Measurements from ENCODE around the gene SMAP1.

DNA sequence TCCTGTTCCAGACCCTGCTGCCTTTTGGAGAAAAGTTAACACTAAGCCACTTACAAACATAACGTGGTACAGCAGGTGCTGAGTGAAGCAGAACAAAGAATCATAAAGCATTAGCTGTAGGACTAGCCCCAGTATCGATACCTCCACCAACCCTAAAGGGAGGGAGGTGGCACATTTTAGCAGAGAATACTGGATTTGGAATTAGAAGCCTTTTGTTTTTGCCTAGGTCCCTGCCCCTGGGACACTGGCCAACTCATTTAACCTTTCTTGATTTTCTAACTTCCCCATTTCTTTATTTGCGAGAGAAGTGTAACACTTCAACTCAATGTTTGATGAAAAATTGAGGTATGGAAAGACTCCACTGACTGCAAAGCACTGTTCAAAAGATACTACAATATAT, 195.7 kb downstream of the SMAP1 start:
- TF ChIP-seq, protein P1, sequence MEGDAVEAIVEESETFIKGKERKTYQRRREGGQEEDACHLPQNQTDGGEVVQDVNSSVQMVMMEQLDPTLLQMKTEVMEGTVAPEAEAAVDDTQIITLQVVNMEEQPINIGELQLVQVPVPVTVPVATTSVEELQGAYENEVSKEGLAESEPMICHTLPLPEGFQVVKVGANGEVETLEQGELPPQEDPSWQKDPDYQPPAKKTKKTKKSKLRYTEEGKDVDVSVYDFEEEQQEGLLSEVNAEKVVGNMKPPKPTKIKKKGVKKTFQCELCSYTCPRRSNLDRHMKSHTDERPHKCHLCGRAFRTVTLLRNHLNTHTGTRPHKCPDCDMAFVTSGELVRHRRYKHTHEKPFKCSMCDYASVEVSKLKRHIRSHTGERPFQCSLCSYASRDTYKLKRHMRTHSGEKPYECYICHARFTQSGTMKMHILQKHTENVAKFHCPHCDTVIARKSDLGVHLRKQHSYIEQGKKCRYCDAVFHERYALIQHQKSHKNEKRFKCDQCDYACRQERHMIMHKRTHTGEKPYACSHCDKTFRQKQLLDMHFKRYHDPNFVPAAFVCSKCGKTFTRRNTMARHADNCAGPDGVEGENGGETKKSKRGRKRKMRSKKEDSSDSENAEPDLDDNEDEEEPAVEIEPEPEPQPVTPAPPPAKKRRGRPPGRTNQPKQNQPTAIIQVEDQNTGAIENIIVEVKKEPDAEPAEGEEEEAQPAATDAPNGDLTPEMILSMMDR (IDR thresholded peaks at IDR 0.05 in 2 of 3, conservative IDR thresholded peaks at IDR 0.05 in 1 of 3; ENCODE audit: borderline replicate concordance in 1 of 3, insufficient read depth in 1 of 3, low read depth in 2 of 3, low read length in 2 of 3), result no peak
- TF ChIP-seq RAD21 (IDR thresholded peaks at IDR 0.05; ENCODE audit: low read depth) (no peak), JUND (IDR thresholded peaks at IDR 0.05) (no peak), POLR2AphosphoS5 (IDR thresholded peaks at IDR 0.05; ENCODE audit: low read depth, low read length) (no peak), EZH2 (IDR thresholded peaks at IDR 0.05) (no peak)
- TF ChIP-seq, protein P2, sequence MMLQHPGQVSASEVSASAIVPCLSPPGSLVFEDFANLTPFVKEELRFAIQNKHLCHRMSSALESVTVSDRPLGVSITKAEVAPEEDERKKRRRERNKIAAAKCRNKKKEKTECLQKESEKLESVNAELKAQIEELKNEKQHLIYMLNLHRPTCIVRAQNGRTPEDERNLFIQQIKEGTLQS (IDR thresholded peaks at IDR 0.05), result no peak
- TF ChIP-seq, protein P3, sequence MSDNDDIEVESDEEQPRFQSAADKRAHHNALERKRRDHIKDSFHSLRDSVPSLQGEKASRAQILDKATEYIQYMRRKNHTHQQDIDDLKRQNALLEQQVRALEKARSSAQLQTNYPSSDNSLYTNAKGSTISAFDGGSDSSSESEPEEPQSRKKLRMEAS (IDR thresholded peaks at IDR 0.05), result no peak
